Activated CD8-positive, alpha-beta memory T cell treated with anti-CD3 and anti-CD28 coated beads, Interleukin-2, amount 50 U/mL, for 1 hour (primary cell): ENCODE data around the gene CAMTA1.

Experiments used
- DNase-seq: peaks from one replicate; pipeline ENCODE4 v3.0.0-alpha.2; 2020; ENCODE audit errors: extremely low read depth

The CAMTA1 gene

GRCh38 chr1:7568053-7568452 is 782.8 kb downstream of the CAMTA1 start:
- DNase-seq: no peak

GRCh38 chr1:7568901-7569524 is 783.8 kb downstream of the CAMTA1 start:
- DNase-seq: no peak

GRCh38 chr1:7570311-7570710 is 785.1 kb downstream of the CAMTA1 start:
- no peak for DNase-seq

- no peak for DNase-seq
These were observed 787.4 kb downstream of the CAMTA1 start for GRCh38 chr1:7572654-7573152.

- no peak for DNase-seq
These were observed 788.2 kb downstream of the CAMTA1 start for GRCh38 chr1:7573481-7573880.

GRCh38 chr1:7574121-7575040 is 789.1 kb downstream of the CAMTA1 start:
- no peak for DNase-seq

- no peak for DNase-seq
These were observed 789.8 kb downstream of the CAMTA1 start for GRCh38 chr1:7575041-7575400.

- no peak for DNase-seq
These were observed 791.8 kb downstream of the CAMTA1 start for GRCh38 chr1:7576946-7577657.

GRCh38 chr1:7578206-7578605 is 793.0 kb downstream of the CAMTA1 start:
- no peak for DNase-seq

GRCh38 chr1:7579016-7579415 is 793.8 kb downstream of the CAMTA1 start:
- DNase-seq: no peak

- DNase-seq: no peak
These were observed 794.9 kb downstream of the CAMTA1 start for GRCh38 chr1:7579831-7580804.

GRCh38 chr1:7580923-7581753 is 795.9 kb downstream of the CAMTA1 start:
- DNase-seq: no peak

GRCh38 chr1:7581754-7582459 is 796.7 kb downstream of the CAMTA1 start:
- DNase-seq: no peak

GRCh38 chr1:7582460-7582972 is 797.3 kb downstream of the CAMTA1 start:
- no peak for DNase-seq

- DNase-seq: no peak
These were observed 798.2 kb downstream of the CAMTA1 start for GRCh38 chr1:7583291-7584096.

- no peak for DNase-seq
These were observed 798.9 kb downstream of the CAMTA1 start for GRCh38 chr1:7584157-7584556.

- no peak for DNase-seq
These were observed 799.4 kb downstream of the CAMTA1 start for GRCh38 chr1:7584643-7585042.

GRCh38 chr1:7585216-7585907 is 800.1 kb downstream of the CAMTA1 start:
- DNase-seq: no peak
